HG03439 (cell line): ENCODE measurements around the gene THOC1.
"Not testable (repeated sequence)": the region's sequence is repeated elsewhere in the genome, so short reads cannot be mapped to it uniquely, and the experiment has no call there.

ENCODE experiments used
- ATAC-seq: cut with Tn5 transposase; IDR thresholded peaks from one replicate; pipeline ENCODE4 v1.9.1; 2021; ENCODE audit warnings: mild to moderate bottlenecking, moderate library complexity; ENCODE audit not compliant: unreplicated experiment

Gene THOC1

GRCh38 chr18:267688-268552 is at the start of gene THOC1:
TSS of gene THOC1 (minus strand) at chr18:268047. CDS start at chr18:268019, 28 bp downstream.
- peak; percentile 93 for ATAC-seq

- no peak for ATAC-seq
Observed at GRCh38 chr18:317618-318017, 49.8 kb upstream of the THOC1 start.

- no peak for ATAC-seq
Observed at GRCh38 chr18:316393-316792, 48.5 kb upstream of the THOC1 start.

GRCh38 chr18:313931-314330 is 46.1 kb upstream of the THOC1 start:
- no peak for ATAC-seq

GRCh38 chr18:312415-312814 is 44.6 kb upstream of the THOC1 start:
- ATAC-seq: no peak

- no peak for ATAC-seq
Observed at GRCh38 chr18:310042-310441, 42.2 kb upstream of the THOC1 start.

GRCh38 chr18:308086-308485 is 40.2 kb upstream of the THOC1 start:
- ATAC-seq: not testable (repeated sequence)

GRCh38 chr18:306608-307255 is 38.9 kb upstream of the THOC1 start:
- ATAC-seq: no peak

GRCh38 chr18:305003-305501 is 37.2 kb upstream of the THOC1 start:
- no peak for ATAC-seq

GRCh38 chr18:303607-304006 is 35.8 kb upstream of the THOC1 start:
- no peak for ATAC-seq

- no peak for ATAC-seq
Observed at GRCh38 chr18:303011-303410, 35.2 kb upstream of the THOC1 start.

- ATAC-seq: no peak
Observed at GRCh38 chr18:302097-302496, 34.2 kb upstream of the THOC1 start.

GRCh38 chr18:297936-298335 is 30.1 kb upstream of the THOC1 start:
- no peak for ATAC-seq

- ATAC-seq: no peak
Observed at GRCh38 chr18:295756-296490, 28.1 kb upstream of the THOC1 start.

- no peak for ATAC-seq
Observed at GRCh38 chr18:294566-294965, 26.7 kb upstream of the THOC1 start.

- ATAC-seq: no peak
Observed at GRCh38 chr18:293536-293935, 25.7 kb upstream of the THOC1 start.

GRCh38 chr18:292271-292670 is 24.4 kb upstream of the THOC1 start:
- ATAC-seq: no peak

GRCh38 chr18:289970-290369 is 22.1 kb upstream of the THOC1 start:
- not testable (repeated sequence) for ATAC-seq

- no peak for ATAC-seq
Observed at GRCh38 chr18:289026-289425, 21.2 kb upstream of the THOC1 start.

- ATAC-seq: no peak
Observed at GRCh38 chr18:286515-287310, 18.9 kb upstream of the THOC1 start.

GRCh38 chr18:285817-286216 is 18.0 kb upstream of the THOC1 start:
- ATAC-seq: no peak
